ENCODE measurements around the gene GRAMD4. TPM values are rescaled to one million over a fixed set of nuclear protein-coding genes. Genes with fewer than 3 reads are reported as not detected.

GRAMD4 gene
- total RNA-seq, 1 experiment from 2014 or later: 17.1 TPM

GRCh38 chr22:46656856-46657654 lies 36.9 kb downstream of the GRAMD4 start:
- no peaks in the 10 kb centered on the region for H3K27me3 ChIP-seq (ENCODE audit: control insufficient read depth, insufficient read depth, low read length)
- no peak for DNase-seq
- no peaks in the 10 kb centered on the region; the same call in 1 of the 2 replicates for H3K36me3 ChIP-seq (replicated peaks; ENCODE audit: control insufficient read depth, insufficient read depth, low read length)
- no peak overlapping the region for H3K4me3 ChIP-seq (ENCODE audit: insufficient read depth, low read depth, low read length)

- no peak for DNase-seq
Observed at GRCh38 chr22:46657655-46657953, 37.4 kb downstream of the GRAMD4 start.

GRCh38 chr22:46657996-46658947 lies 38.1 kb downstream of the GRAMD4 start:
- H3K36me3 ChIP-seq (replicated peaks; ENCODE audit: control insufficient read depth, insufficient read depth, low read length): no peaks in the 10 kb centered on the region; the same call in 1 of the 2 replicates
- H3K4me3 ChIP-seq (ENCODE audit: insufficient read depth, low read depth, low read length): no peak overlapping the region
- H3K27me3 ChIP-seq (ENCODE audit: control insufficient read depth, insufficient read depth, low read length): no peaks in the 10 kb centered on the region
- DNase-seq: no peak

More at GRCh38 chr22:46657655-46657953, 37.4 kb downstream of the GRAMD4 start:
- Histone ChIP-seq H3K27me3 (ENCODE audit: control insufficient read depth, insufficient read depth, low read length) (no peaks in the 10 kb centered on the region), H3K4me3 (ENCODE audit: insufficient read depth, low read depth, low read length) (no peak overlapping the region), H3K36me3 (replicated peaks; ENCODE audit: control insufficient read depth, insufficient read depth, low read length) (no peaks in the 10 kb centered on the region; the same call in 1 of the 2 replicates)

GRCh38 chr22:46659059-46659790 lies 39.0 kb downstream of the GRAMD4 start:
- no peaks in the 10 kb centered on the region for H3K36me3 ChIP-seq (replicated peaks; ENCODE audit: control insufficient read depth, insufficient read depth, low read length)
- H3K4me3 ChIP-seq (ENCODE audit: insufficient read depth, low read depth, low read length): no peak overlapping the region
- no peaks in the 10 kb centered on the region for H3K27me3 ChIP-seq (ENCODE audit: control insufficient read depth, insufficient read depth, low read length)
- no peak for DNase-seq

- no peak for DNase-seq
- no peak overlapping the region for H3K4me3 ChIP-seq (ENCODE audit: insufficient read depth, low read depth, low read length)
- H3K27me3 ChIP-seq (ENCODE audit: control insufficient read depth, insufficient read depth, low read length): no peaks in the 10 kb centered on the region
- no peaks in the 10 kb centered on the region for H3K36me3 ChIP-seq (replicated peaks; ENCODE audit: control insufficient read depth, insufficient read depth, low read length)
Observed at GRCh38 chr22:46659791-46660186, 39.6 kb downstream of the GRAMD4 start.

- H3K4me3 ChIP-seq (ENCODE audit: insufficient read depth, low read depth, low read length): no peak overlapping the region
- DNase-seq: peak; percentile 79
- H3K36me3 ChIP-seq (replicated peaks; ENCODE audit: control insufficient read depth, insufficient read depth, low read length): no peaks in the 10 kb centered on the region
- H3K27me3 ChIP-seq (ENCODE audit: control insufficient read depth, insufficient read depth, low read length): no peaks in the 10 kb centered on the region
Observed at GRCh38 chr22:46660604-46661201, 40.5 kb downstream of the GRAMD4 start.

- DNase-seq: no peak
- Histone ChIP-seq H3K36me3 (replicated peaks; ENCODE audit: control insufficient read depth, insufficient read depth, low read length) (no peaks in the 10 kb centered on the region), H3K4me3 (ENCODE audit: insufficient read depth, low read depth, low read length) (no peak overlapping the region), H3K27me3 (ENCODE audit: control insufficient read depth, insufficient read depth, low read length) (no peaks in the 10 kb centered on the region)
Observed at GRCh38 chr22:46661221-46661851, 41.1 kb downstream of the GRAMD4 start.

- Histone ChIP-seq H3K36me3 (replicated peaks; ENCODE audit: control insufficient read depth, insufficient read depth, low read length) (no peaks in the 10 kb centered on the region), H3K27me3 (ENCODE audit: control insufficient read depth, insufficient read depth, low read length) (no peaks in the 10 kb centered on the region), H3K4me3 (ENCODE audit: insufficient read depth, low read depth, low read length) (no peak overlapping the region)
- no peak for DNase-seq
Observed at GRCh38 chr22:46662226-46662625, 42.0 kb downstream of the GRAMD4 start.

GRCh38 chr22:46663001-46663400 lies 42.8 kb downstream of the GRAMD4 start:
- Histone ChIP-seq H3K4me3 (ENCODE audit: insufficient read depth, low read depth, low read length) (no peak overlapping the region), H3K27me3 (ENCODE audit: control insufficient read depth, insufficient read depth, low read length) (no peaks in the 10 kb centered on the region), H3K36me3 (replicated peaks; ENCODE audit: control insufficient read depth, insufficient read depth, low read length) (no peaks in the 10 kb centered on the region)
- no peak for DNase-seq

- no peaks in the 10 kb centered on the region for H3K36me3 ChIP-seq (replicated peaks; ENCODE audit: control insufficient read depth, insufficient read depth, low read length)
- H3K27me3 ChIP-seq (ENCODE audit: control insufficient read depth, insufficient read depth, low read length): no peaks in the 10 kb centered on the region
- DNase-seq: no peak
- no peak overlapping the region for H3K4me3 ChIP-seq (ENCODE audit: insufficient read depth, low read depth, low read length)
Observed at GRCh38 chr22:46663436-46664100, 43.4 kb downstream of the GRAMD4 start.

GRCh38 chr22:46664301-46664855 lies 44.2 kb downstream of the GRAMD4 start:
- no peak for DNase-seq
- Histone ChIP-seq H3K27me3 (ENCODE audit: control insufficient read depth, insufficient read depth, low read length) (no peaks in the 10 kb centered on the region), H3K4me3 (ENCODE audit: insufficient read depth, low read depth, low read length) (no peak overlapping the region), H3K36me3 (replicated peaks; ENCODE audit: control insufficient read depth, insufficient read depth, low read length) (no peaks in the 10 kb centered on the region)

- no peaks in the 10 kb centered on the region for H3K36me3 ChIP-seq (replicated peaks; ENCODE audit: control insufficient read depth, insufficient read depth, low read length)
- H3K4me3 ChIP-seq (ENCODE audit: insufficient read depth, low read depth, low read length): no peak overlapping the region
- H3K27me3 ChIP-seq (ENCODE audit: control insufficient read depth, insufficient read depth, low read length): no peaks in the 10 kb centered on the region
- no peak for DNase-seq
Observed at GRCh38 chr22:46665151-46665695, 45.0 kb downstream of the GRAMD4 start.

- H3K36me3 ChIP-seq (replicated peaks; ENCODE audit: control insufficient read depth, insufficient read depth, low read length): no peaks in the 10 kb centered on the region
- H3K4me3 ChIP-seq (ENCODE audit: insufficient read depth, low read depth, low read length): no peak overlapping the region
- no peaks in the 10 kb centered on the region for H3K27me3 ChIP-seq (ENCODE audit: control insufficient read depth, insufficient read depth, low read length)
- no peak for DNase-seq
Observed at GRCh38 chr22:46665751-46666280, 45.6 kb downstream of the GRAMD4 start.

Data from H7 (cell line).